Vagina (tissue), 2 donors: ENCODE results near the gene CASQ2. TPM values are rescaled to one million over a fixed set of nuclear protein-coding genes. Genes with fewer than 3 reads are reported as not detected.

Experiments used
- DNase-seq, 2 donors: peaks; one replicate each; pipeline ENCODE4 v3.0.0-alpha.2; 2017; ENCODE audit errors: extremely low spot score in 2 of 2
- H3K27ac ChIP-seq: fragments of 200-600 bp; sonication (generic); one replicate; pipeline ENCODE4 v1.5.1; 2019
- H3K27me3 ChIP-seq: fragments of 200-600 bp; sonication (generic); one replicate; pipeline ENCODE4 v1.5.1; 2019
- H3K36me3 ChIP-seq, 2 donors: fragments of 200-600 bp; sonication (generic); one replicate each; pipeline ENCODE4 v1.5.1; 2017 to 2019
- H3K4me1 ChIP-seq: fragments of 200-600 bp; sonication (generic); one replicate; pipeline ENCODE4 v1.5.1; 2019
- H3K4me3 ChIP-seq, 2 donors: fragments of 200-600 bp; sonication (generic); 1 replicate in 1 of 2; 2 replicates in 1 of 2; pipeline ENCODE4 v1.5.1; 2016 to 2019
- H3K9me3 ChIP-seq: fragments of 200-600 bp; sonication (generic); one replicate; pipeline ENCODE4 v1.5.1; 2019
- CTCF ChIP-seq, 3 experiments: fragments of 450-650 bp in 2 of 3; fragments of 200-600 bp in 1 of 3; sonication (generic) in 1 of 3; IDR thresholded peaks; one replicate each; pipeline ENCODE4 v1.5.1; 2017 to 2019; ENCODE audit warnings: antibody characterized with exemption in 3 of 3, mild to moderate bottlenecking in 2 of 3, moderate library complexity in 2 of 3
- POLR2A ChIP-seq, 2 donors: fragments of 450-650 bp; IDR thresholded peaks; one replicate each; pipeline ENCODE4 v1.6.1; 2017; ENCODE audit warnings: antibody characterized with exemption in 2 of 2, mild to moderate bottlenecking in 2 of 2, moderate library complexity in 2 of 2
- POLR2AphosphoS5 ChIP-seq, 2 donors: sonication (generic); formaldehyde crosslinking; IDR thresholded peaks; one replicate each; pipeline ENCODE4 v1.9.0; 2017; ENCODE audit warnings: antibody characterized with exemption in 2 of 2, mild to moderate bottlenecking in 2 of 2, low read depth in 1 of 2; ENCODE audit not compliant: insufficient read depth in 1 of 2
- intact Hi-C: fragments of 100-400 bp; cut with DNase I; formaldehyde crosslinking; loops from one replicate; pipeline ENCODE4 v1.15.1; 2023
- total RNA-seq: library from RNA; depleted of rRNA; stranded (reverse); fragments of >200 nt; gene quantifications from one replicate; pipeline ENCODE4 v1.2.3, GENCODE V29; 2016

Gene CASQ2
- total RNA-seq, 1 donor from 2014 or later, result 3.2 TPM

GRCh38 chr1:115661157-115661556 lies 107.4 kb downstream of the CASQ2 start:
- TF ChIP-seq CTCF (IDR thresholded peaks at IDR 0.05), result no peak
- no peak for TF ChIP-seq POLR2A (IDR thresholded peaks at IDR 0.05)
- TF ChIP-seq POLR2AphosphoS5 (IDR thresholded peaks at IDR 0.05; ENCODE audit: insufficient read depth in 1 of 2, low read depth in 1 of 2), result no peak

GRCh38 chr1:115660151-115660550 lies 108.4 kb downstream of the CASQ2 start:
- Histone ChIP-seq H3K4me3 (no peak overlapping the region), H3K36me3 (peaks cover 0 to 34% of the 10 kb centered on the region in 2 donors), H3K9me3 (no peaks in the 10 kb centered on the region), H3K27ac (no peak overlapping the region), H3K27me3 (no peaks in the 10 kb centered on the region), H3K4me1 (peaks cover 14% of the 10 kb centered on the region)
- intact Hi-C loops, result no loop called here
- TF ChIP-seq CTCF (IDR thresholded peaks at IDR 0.05) (no peak), POLR2AphosphoS5 (IDR thresholded peaks at IDR 0.05; ENCODE audit: insufficient read depth in 1 of 2, low read depth in 1 of 2) (no peak), POLR2A (IDR thresholded peaks at IDR 0.05) (no peak)
- no peak for DNase-seq

More at GRCh38 chr1:115661157-115661556, 107.4 kb downstream of the CASQ2 start:
- DNase-seq, result no peak
- Histone ChIP-seq H3K27ac (no peak overlapping the region), H3K4me1 (peaks cover 13% of the 10 kb centered on the region), H3K27me3 (no peaks in the 10 kb centered on the region), H3K4me3 (no peak overlapping the region), H3K9me3 (no peaks in the 10 kb centered on the region), H3K36me3 (peaks cover 0 to 39% of the 10 kb centered on the region in 2 donors)
- intact Hi-C loops, result no loop called here

- Histone ChIP-seq H3K27ac (no peak overlapping the region), H3K36me3 (peaks cover 0 to 25% of the 10 kb centered on the region in 2 donors), H3K4me1 (peaks cover 22% of the 10 kb centered on the region), H3K9me3 (no peaks in the 10 kb centered on the region), H3K4me3 (no peak overlapping the region), H3K27me3 (no peaks in the 10 kb centered on the region)
- intact Hi-C loops, result no loop called here
- TF ChIP-seq CTCF (IDR thresholded peaks at IDR 0.05) (no peak), POLR2AphosphoS5 (IDR thresholded peaks at IDR 0.05; ENCODE audit: insufficient read depth in 1 of 2, low read depth in 1 of 2) (no peak), POLR2A (IDR thresholded peaks at IDR 0.05) (no peak)
- DNase-seq, result no peak
These were observed 109.9 kb downstream of the CASQ2 start for GRCh38 chr1:115658646-115659045.

GRCh38 chr1:115656461-115657077 lies 111.9 kb downstream of the CASQ2 start:
- Histone ChIP-seq H3K4me3 (no peak overlapping the region), H3K27ac (no peak overlapping the region), H3K9me3 (no peaks in the 10 kb centered on the region), H3K4me1 (peaks cover 22% of the 10 kb centered on the region), H3K36me3 (peaks cover 0 to 26% of the 10 kb centered on the region in 2 donors), H3K27me3 (no peaks in the 10 kb centered on the region)
- DNase-seq, result no peak
- intact Hi-C loops, result no loop called here
- TF ChIP-seq POLR2AphosphoS5 (IDR thresholded peaks at IDR 0.05; ENCODE audit: insufficient read depth in 1 of 2, low read depth in 1 of 2) (no peak), POLR2A (IDR thresholded peaks at IDR 0.05) (no peak), CTCF (IDR thresholded peaks at IDR 0.05) (no peak)

- no peak overlapping the region for H3K4me3 ChIP-seq
- peaks cover 25% of the 10 kb centered on the region for H3K4me1 ChIP-seq
- no peak overlapping the region for H3K27ac ChIP-seq
- TF ChIP-seq POLR2A (IDR thresholded peaks at IDR 0.05) (no peak), POLR2AphosphoS5 (IDR thresholded peaks at IDR 0.05; ENCODE audit: insufficient read depth in 1 of 2, low read depth in 1 of 2) (no peak)
- H3K36me3 ChIP-seq, result peaks cover 0 to 28% of the 10 kb centered on the region in 2 donors
- no peaks in the 10 kb centered on the region for H3K9me3 ChIP-seq
- DNase-seq, result no peak
- H3K27me3 ChIP-seq, result no peaks in the 10 kb centered on the region
- intact Hi-C loops, result no loop called here
These were observed 112.6 kb downstream of the CASQ2 start for GRCh38 chr1:115655916-115656315.
